Activated CD8-positive, alpha-beta memory T cell treated with anti-CD3 and anti-CD28 coated beads, Interleukin-2, amount 50 U/mL, for 24 hours (primary cell): ENCODE data around the gene OR5P2.
"Not testable (repeated sequence)": the region's sequence is repeated elsewhere in the genome, so short reads cannot be mapped to it uniquely, and the experiment has no call there.

Source experiments
- DNase-seq: peaks from one replicate; pipeline ENCODE4 v3.0.0-alpha.2; 2020; ENCODE audit errors: extremely low read depth

The OR5P2 gene

GRCh38 chr11:7796842-7797241 is at the start of gene OR5P2:
OR5P2 (minus strand) TSS chr11:7796942; CDS start chr11:7796942, 0 bp downstream.
- no peak for DNase-seq

- no peak for DNase-seq
These were observed 49.3 kb upstream of the OR5P2 start for GRCh38 chr11:7846003-7846402.

GRCh38 chr11:7844986-7845385 is 48.2 kb upstream of the OR5P2 start:
- no peak for DNase-seq

GRCh38 chr11:7844521-7844920 is 47.8 kb upstream of the OR5P2 start:
- DNase-seq = no peak

GRCh38 chr11:7840578-7840977 is 43.8 kb upstream of the OR5P2 start:
- DNase-seq = no peak

GRCh38 chr11:7833527-7833926 is 36.8 kb upstream of the OR5P2 start:
- no peak for DNase-seq

GRCh38 chr11:7830740-7831139 is 34.0 kb upstream of the OR5P2 start, which contains the start of gene OR5P3:
OR5P3 (minus strand) TSS chr11:7830840.
- DNase-seq = no peak

- DNase-seq = no peak
These were observed 29.6 kb upstream of the OR5P2 start for GRCh38 chr11:7826324-7826723.

GRCh38 chr11:7820417-7820816 is 23.7 kb upstream of the OR5P2 start:
- DNase-seq = not testable (repeated sequence)

GRCh38 chr11:7814897-7815296 is 18.2 kb upstream of the OR5P2 start:
- not testable (repeated sequence) for DNase-seq

GRCh38 chr11:7810301-7810700 is 13.6 kb upstream of the OR5P2 start:
- DNase-seq = not testable (repeated sequence)

GRCh38 chr11:7793233-7793632 is 3.5 kb downstream of the OR5P2 start:
- DNase-seq = no peak

- no peak for DNase-seq
These were observed 9.5 kb downstream of the OR5P2 start for GRCh38 chr11:7787239-7787638.

GRCh38 chr11:7775689-7776088 is 21.1 kb downstream of the OR5P2 start:
- DNase-seq = no peak

- not testable (repeated sequence) for DNase-seq
These were observed 32.4 kb downstream of the OR5P2 start for GRCh38 chr11:7764301-7764700.

- no peak for DNase-seq
These were observed 37.7 kb downstream of the OR5P2 start for GRCh38 chr11:7759010-7759409.

GRCh38 chr11:7749456-7749855 is 47.3 kb downstream of the OR5P2 start:
- DNase-seq = no peak
